Activated CD8-positive, alpha-beta T cell treated with anti-CD3 and anti-CD28 coated beads for 36 hours (primary cell): ENCODE measurements around the gene CPEB3. TPM values are rescaled to one million over a fixed set of nuclear protein-coding genes. Genes with fewer than 3 reads are reported as not detected.

Source experiments
- ATAC-seq: fragments of 200-7000 bp; cut with Tn5 transposase; one replicate; pipeline ENCODE4 v1.10.0; 2021; ENCODE audit warnings: mild to moderate bottlenecking, moderate library complexity
- CTCF ChIA-PET: fragments of 350-600 bp; sonication (Branson Sonifier 250); formaldehyde crosslinking; loops from one replicate; lab custom pipeline; 2021; ENCODE audit warnings: antibody characterized with exemption; lab: Charles Lee
- POLR2A ChIA-PET: fragments of 350-600 bp; sonication (Branson Sonifier 250); formaldehyde crosslinking; loops from one replicate; lab custom pipeline; 2021; ENCODE audit warnings: antibody characterized with exemption; lab: Charles Lee
- DNase-seq: peaks from one replicate; pipeline ENCODE4 v3.0.0-alpha.2; 2020
- H3K27ac Mint-ChIP-seq: one replicate; pipeline ENCODE4 v1.8.0; 2021; ENCODE audit warnings: mild to moderate bottlenecking, mixed read lengths
- H3K27me3 Mint-ChIP-seq: one replicate; pipeline ENCODE4 v1.8.0; 2021; ENCODE audit warnings: mixed read lengths
- H3K36me3 Mint-ChIP-seq: one replicate; pipeline ENCODE4 v1.8.0; 2021; ENCODE audit warnings: low read depth, mixed read lengths
- H3K4me1 Mint-ChIP-seq: one replicate; pipeline ENCODE4 v1.8.0; 2021; ENCODE audit warnings: low read depth, mixed read lengths
- H3K4me3 Mint-ChIP-seq: one replicate; pipeline ENCODE4 v1.8.0; 2021; ENCODE audit warnings: mild to moderate bottlenecking, moderate library complexity, mixed read lengths
- H3K9me3 Mint-ChIP-seq: one replicate; pipeline ENCODE4 v1.8.0; 2021; ENCODE audit warnings: mixed read lengths
- intact Hi-C: fragments of 100-400 bp; cut with micrococcal nuclease; formaldehyde crosslinking; loops from one replicate; pipeline ENCODE4 v1.10.0; 2022
- total RNA-seq, 2 experiments: library from RNA; stranded (reverse); gene quantifications; one replicate each; pipeline ENCODE4 v1.2.3, GENCODE V29; 2021
- TF ChIP-seq, protein P1 (sequence below): fragments of 200-600 bp; IDR thresholded peaks from one replicate; pipeline ENCODE4 v1.8.0; 2022; ENCODE audit warnings: antibody characterized with exemption, mild to moderate bottlenecking

Gene CPEB3
- total RNA-seq, 2 experiments from 2014 or later, result 1.8 to 2.2 TPM

DNA sequence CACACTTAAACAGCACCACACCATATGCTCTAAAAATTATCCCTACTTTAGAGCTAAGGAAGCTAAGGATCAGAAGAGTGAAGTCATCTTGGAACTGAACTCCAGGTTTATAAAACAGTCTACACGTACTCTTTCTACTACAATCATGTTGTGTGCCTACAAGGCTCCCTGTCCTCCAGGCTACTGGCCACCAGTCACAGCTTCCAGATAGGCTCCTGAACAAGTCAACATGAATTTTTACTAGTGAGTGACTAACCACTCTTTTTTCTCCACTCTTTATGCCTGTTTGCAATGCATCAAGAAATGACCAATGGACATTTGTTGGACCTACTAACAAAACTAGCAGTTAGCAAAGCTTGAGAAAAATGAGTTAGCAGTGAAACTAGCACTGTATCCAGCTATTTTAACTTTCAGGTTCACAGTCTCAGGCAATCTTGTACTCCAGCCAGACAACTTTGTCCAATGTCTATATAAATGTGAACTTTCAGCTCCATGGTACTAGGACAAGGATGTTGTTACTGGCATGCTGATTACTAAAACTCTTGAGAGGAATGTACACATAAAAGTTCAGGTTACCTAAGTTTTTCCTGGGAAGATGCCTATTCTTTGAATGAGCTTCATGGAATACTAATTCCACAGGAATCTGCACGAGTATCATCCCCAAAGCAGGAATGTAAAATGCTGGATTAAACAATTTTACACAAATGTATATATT, 187.3 kb downstream of the CPEB3 start:
- Mint-ChIP-seq H3K27me3 (no peaks in the 10 kb centered on the region), H3K27ac (no peak overlapping the region), H3K4me1 (peaks cover 13% of the 10 kb centered on the region), H3K4me3 (no peak overlapping the region), H3K36me3 (no peaks in the 10 kb centered on the region), H3K9me3 (no peaks in the 10 kb centered on the region)
- intact Hi-C loops, result no loop called here
- ATAC-seq (no peak), DNase-seq (no peak)
- TF ChIP-seq, protein P1, sequence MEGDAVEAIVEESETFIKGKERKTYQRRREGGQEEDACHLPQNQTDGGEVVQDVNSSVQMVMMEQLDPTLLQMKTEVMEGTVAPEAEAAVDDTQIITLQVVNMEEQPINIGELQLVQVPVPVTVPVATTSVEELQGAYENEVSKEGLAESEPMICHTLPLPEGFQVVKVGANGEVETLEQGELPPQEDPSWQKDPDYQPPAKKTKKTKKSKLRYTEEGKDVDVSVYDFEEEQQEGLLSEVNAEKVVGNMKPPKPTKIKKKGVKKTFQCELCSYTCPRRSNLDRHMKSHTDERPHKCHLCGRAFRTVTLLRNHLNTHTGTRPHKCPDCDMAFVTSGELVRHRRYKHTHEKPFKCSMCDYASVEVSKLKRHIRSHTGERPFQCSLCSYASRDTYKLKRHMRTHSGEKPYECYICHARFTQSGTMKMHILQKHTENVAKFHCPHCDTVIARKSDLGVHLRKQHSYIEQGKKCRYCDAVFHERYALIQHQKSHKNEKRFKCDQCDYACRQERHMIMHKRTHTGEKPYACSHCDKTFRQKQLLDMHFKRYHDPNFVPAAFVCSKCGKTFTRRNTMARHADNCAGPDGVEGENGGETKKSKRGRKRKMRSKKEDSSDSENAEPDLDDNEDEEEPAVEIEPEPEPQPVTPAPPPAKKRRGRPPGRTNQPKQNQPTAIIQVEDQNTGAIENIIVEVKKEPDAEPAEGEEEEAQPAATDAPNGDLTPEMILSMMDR, result no peak
- CTCF ChIA-PET, result interaction anchor here (0.8 kb wide), 1 partner anchor 17 kb away, joined by 3 read pairs; no protein-coding TSS in a partner anchor
- POLR2A ChIA-PET, result no interaction called here

DNA sequence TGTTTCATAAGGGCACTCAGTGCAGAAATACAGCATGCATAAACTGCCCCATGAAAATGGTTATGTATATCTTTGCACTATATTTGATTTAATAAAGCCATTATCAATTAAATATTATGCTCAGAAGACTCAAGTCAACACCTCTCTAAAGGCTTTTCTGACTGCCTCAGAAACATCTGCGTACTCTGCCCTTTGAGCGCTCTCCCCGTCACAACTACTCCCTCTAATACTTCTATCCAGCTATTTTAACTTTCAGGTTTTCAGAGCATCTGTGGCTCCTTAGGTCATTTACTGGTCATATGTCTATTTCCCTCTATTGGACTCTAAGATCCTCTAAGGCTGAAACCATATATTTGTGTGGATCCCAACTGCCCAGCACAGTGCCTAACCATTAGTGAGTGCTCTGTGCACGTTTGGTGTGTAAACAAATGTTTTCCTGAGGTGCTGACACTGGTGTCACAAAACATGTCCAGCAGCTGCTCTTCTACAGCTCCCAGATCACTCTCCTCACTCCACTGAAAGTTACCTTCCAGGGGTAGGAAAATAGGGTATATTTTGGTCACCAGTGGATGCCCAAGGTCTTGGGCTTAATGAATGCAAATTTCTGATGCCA, 188.2 kb downstream of the CPEB3 start:
- peaks cover 13% of the 10 kb centered on the region for H3K4me1 Mint-ChIP-seq
- POLR2A ChIA-PET, result no interaction called here
- H3K9me3 Mint-ChIP-seq, result no peaks in the 10 kb centered on the region
- no peak for DNase-seq
- intact Hi-C loops, result no loop called here
- CTCF ChIA-PET, result interaction anchor here (0.8 kb wide), 1 partner anchor 16 kb away, joined by 3 read pairs; no protein-coding TSS in a partner anchor
- H3K27me3 Mint-ChIP-seq, result no peaks in the 10 kb centered on the region
- ATAC-seq, result no peak
- no peaks in the 10 kb centered on the region for H3K36me3 Mint-ChIP-seq
- H3K4me3 Mint-ChIP-seq, result no peak overlapping the region
- TF ChIP-seq, protein P1, result no peak
- no peak overlapping the region for H3K27ac Mint-ChIP-seq

GRCh38 chr10:92094960-92095359, 195.9 kb downstream of the CPEB3 start:
- no peaks in the 10 kb centered on the region for H3K9me3 Mint-ChIP-seq
- no peaks in the 10 kb centered on the region for H3K36me3 Mint-ChIP-seq
- H3K27me3 Mint-ChIP-seq, result no peaks in the 10 kb centered on the region
- no peak overlapping the region for H3K4me3 Mint-ChIP-seq
- no peak for ATAC-seq
- intact Hi-C loops, result no loop called here
- no peak for DNase-seq
- TF ChIP-seq, protein P1, result no peak
- no peaks in the 10 kb centered on the region for H3K4me1 Mint-ChIP-seq
- POLR2A ChIA-PET, result no interaction called here
- CTCF ChIA-PET, result no interaction called here
- no peak overlapping the region for H3K27ac Mint-ChIP-seq

DNA sequence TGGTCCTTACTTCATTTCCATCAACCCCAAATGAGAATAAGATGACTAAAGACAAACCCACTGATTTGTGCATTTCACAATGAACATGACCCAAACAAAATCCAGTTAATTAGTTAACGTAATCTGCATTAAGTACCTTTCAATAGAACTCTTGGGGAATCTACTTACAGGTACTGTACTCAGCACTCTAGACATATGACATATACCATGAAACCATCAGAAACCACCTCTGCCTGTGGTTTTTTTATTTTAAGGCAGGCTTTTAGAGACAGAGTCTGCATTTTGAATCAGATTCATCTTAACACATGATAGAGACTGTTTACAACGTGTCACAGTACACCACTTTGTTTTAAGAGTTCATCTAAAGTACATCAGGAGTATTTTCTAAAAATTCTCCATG, 198.9 kb downstream of the CPEB3 start:
- ATAC-seq (no peak), DNase-seq (no peak)
- intact Hi-C loops, result no loop called here
- H3K4me1 Mint-ChIP-seq, result peaks cover 4% of the 10 kb centered on the region
- no peak overlapping the region for H3K4me3 Mint-ChIP-seq
- ChIA-PET POLR2A (no interaction called here), CTCF (no interaction called here)
- H3K27ac Mint-ChIP-seq, result no peak overlapping the region
- H3K27me3 Mint-ChIP-seq, result no peaks in the 10 kb centered on the region
- TF ChIP-seq, protein P1, result no peak
- H3K36me3 Mint-ChIP-seq, result no peaks in the 10 kb centered on the region
- H3K9me3 Mint-ChIP-seq, result no peaks in the 10 kb centered on the region
